OCI-LY3 (cell line): ENCODE results near the gene TANK.

Source experiments
- CTCF ChIP-seq: fragments of 200-600, 300-600 bp; sonication (generic); IDR thresholded peaks from 2 replicates; pipeline ENCODE4 v1.5.1; 2014; ENCODE audit warnings: antibody characterized with exemption, low read length, low read depth
- EZH2phosphoT487 ChIP-seq: fragments of 200-600 bp; shearing (Covaris generic); IDR thresholded peaks from 2 replicates; pipeline ENCODE4 v1.6.1; 2018; ENCODE audit warnings: antibody characterized with exemption, mixed run types, low read depth

- TF ChIP-seq CTCF (no peak), EZH2phosphoT487 (no peak)
These were observed 12.4 kb upstream of the TANK start for GRCh38 chr2:161147856-161148255.
